CD4-positive, alpha-beta T cell treated with Interleukin-10 for 1 hour (primary cell): ENCODE results near the gene MALL.
"Not testable (repeated sequence)": the region's sequence is repeated elsewhere in the genome, so short reads cannot be mapped to it uniquely, and the experiment has no call there.

Experiments
- DNase-seq: peaks from one replicate; pipeline ENCODE4 v3.0.0-alpha.2; 2020

Gene MALL

DNA sequence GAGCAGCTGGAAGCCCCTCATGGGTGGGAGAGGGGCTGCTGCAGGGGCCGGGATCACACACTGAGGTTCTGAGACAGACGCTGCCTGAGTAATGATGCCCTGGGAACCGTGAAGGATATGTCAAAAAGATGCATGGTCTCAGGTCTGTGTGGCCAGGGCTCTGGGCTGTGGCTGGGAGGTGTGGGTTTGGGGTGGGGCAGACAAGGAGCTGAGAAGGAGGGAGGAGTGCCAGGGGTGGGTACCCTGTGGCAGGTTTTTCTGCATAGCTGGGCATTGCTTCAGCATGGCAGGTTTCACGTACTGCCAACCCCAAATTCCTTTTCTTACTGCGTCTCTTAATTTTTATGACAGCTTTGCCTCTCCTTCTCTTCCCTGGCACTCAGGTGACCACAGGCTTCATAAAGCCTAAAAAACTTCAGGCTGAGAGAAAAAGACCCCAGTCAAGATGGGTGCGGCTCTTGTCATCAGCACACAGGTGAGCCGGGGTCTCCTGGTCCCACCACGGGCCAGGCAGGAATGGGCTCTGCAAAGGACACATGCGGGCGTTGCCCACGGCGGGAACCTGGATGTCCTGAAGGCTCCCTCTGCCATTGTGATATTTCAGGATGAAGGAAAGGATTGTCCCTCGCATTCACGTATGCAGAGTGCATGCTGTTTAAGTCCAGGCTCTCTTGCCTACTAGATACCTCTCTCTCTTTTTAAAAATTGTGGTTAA, 18.0 kb downstream of the MALL start:
- DNase-seq, result no peak

DNA sequence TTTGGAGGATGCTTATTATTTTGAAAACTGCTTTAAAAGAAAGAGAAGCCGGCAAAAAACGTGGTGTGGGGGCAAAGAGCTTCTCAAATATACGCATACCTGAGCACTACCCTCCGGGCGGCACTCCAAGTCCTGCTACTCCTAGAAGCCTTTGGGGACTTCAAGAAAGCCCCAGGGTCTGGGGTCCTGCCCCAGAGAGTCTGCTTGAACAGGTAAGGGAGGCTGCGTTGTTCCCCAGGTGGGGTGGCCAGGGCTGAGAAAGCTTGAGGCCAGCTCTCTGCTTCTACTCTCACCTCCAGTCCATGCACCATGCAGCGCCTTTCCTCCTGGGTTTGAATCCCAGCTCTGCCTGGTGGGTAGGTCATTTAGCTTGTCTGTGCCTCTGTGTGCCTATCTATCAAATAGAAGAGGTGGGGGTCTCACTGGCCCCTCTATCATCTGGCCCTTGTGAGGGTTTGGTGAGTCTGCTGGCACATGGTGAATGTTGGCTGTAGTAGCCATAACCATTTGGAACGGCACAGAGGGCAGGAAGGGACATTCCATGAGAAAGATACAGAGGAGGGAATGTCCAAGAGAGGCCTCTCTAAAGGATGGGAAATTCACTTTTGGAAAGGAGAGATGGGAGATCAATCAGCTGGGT, 19.5 kb downstream of the MALL start:
- DNase-seq, result no peak

DNA sequence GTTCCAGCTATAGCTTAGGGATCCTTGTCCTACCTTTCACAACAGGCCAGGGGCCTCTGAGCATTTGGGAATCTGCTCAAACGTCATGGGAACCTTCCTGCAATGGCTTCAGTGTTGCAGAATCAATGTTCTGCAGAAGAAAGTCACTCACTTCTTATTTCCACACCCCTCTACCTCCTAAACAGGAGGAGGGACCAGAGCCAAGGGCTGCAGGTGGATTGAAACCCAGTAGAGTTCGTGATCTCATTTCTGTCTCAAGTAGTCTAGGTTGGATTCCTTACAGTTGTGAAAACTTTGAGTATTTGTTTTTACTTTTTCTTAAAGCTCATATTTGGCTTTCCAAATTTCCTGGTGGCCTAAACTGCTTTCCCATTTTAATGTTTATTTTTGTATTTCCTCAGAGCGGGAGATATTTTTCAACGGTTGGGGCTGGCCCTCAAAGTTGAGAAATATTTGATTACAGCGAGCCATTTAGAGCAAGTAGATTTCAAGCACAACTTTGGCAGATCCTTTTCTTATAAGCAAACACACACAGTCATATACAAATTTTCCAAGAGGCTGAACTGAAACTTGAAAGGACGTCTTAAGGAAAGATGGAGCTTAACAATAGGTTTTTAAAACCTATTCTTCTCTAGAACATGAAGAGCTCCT, 20.6 kb downstream of the MALL start:
- not testable (repeated sequence) for DNase-seq

- not testable (repeated sequence) for DNase-seq
These were observed 21.7 kb downstream of the MALL start for GRCh38 chr2:110093924-110094323.

DNA sequence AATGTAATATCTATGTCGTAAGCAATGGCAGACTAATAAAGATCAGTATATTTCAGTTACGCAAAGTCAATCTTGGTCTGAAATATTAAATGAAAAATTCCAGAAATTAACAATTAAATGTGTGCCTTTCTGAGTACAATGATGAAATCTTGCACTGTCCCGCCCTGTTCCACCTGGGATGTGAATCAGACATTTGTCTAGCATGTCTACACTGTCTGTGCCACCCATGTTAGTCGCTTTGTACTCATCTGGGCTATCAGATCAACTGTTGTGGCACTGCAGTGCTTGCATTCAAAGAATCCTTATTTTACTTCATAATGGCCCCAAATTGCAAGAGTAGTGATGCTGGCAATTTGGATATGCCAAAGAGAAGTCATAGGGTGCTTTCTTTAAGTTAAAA, 25.5 kb downstream of the MALL start:
- DNase-seq, result not testable (repeated sequence)

GRCh38 chr2:110083757-110084156, 31.9 kb downstream of the MALL start:
- DNase-seq, result not testable (repeated sequence)

- not testable (repeated sequence) for DNase-seq
These were observed 32.5 kb downstream of the MALL start for GRCh38 chr2:110083162-110083561.

DNA sequence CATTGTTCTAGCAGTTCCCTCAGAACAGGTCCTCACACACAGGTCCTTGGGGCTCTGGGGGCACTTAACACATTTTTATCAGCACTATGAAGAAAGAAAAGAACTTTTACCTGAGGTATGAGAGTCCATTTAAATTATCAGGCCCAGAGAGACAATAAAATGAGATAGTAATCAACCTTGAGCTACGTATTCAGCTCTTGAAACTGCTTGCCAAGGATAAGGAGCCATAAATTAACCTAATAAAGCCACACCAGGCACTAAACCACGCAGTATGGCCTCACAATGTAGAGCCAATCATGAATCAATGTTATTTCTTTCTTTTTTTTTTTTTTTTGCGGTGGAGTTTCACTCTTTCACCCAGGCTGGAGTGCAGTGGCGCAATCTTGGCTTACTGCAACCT, 37.5 kb downstream of the MALL start:
- not testable (repeated sequence) for DNase-seq

DNA sequence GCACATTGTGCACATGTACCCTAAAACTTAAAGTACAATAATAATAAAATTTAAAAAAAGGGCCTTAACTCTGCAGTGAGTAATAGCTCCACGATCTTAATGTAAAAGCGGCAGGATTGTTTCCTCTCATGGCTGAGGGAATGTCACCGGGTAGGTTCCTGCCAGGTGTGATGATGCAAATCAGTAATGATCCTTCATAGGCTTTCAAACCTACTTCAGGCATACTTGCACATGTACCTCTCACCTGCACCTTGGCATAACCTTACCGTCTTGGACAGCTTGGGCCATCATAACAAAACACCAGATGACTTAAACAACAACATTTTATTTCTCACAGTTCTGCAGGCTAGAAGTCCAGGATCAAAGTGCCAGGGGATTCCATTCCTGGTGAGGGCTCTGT, 39.7 kb downstream of the MALL start:
- DNase-seq, result not testable (repeated sequence)

- not testable (repeated sequence) for DNase-seq
These were observed 45.8 kb downstream of the MALL start for GRCh38 chr2:110069869-110070268.

DNA sequence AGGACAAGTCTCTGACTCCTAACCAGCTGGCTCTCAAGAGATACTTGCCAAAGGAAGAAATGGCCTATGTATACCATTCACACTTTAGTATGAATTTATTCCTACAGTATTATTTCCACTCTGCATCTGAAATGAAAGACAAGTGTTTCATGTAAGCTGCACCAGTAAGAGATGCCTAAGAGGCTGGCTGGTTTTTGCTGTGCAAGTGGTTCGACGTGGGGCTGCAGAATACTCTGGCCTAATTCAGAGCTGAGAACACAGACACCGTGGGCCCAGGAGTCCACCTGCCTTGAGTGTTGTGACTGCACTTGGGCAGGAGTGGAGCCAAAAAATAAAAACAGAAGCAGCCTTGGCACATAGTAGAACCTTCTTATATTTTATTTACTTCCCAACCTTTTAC, 47.5 kb downstream of the MALL start:
- not testable (repeated sequence) for DNase-seq

DNA sequence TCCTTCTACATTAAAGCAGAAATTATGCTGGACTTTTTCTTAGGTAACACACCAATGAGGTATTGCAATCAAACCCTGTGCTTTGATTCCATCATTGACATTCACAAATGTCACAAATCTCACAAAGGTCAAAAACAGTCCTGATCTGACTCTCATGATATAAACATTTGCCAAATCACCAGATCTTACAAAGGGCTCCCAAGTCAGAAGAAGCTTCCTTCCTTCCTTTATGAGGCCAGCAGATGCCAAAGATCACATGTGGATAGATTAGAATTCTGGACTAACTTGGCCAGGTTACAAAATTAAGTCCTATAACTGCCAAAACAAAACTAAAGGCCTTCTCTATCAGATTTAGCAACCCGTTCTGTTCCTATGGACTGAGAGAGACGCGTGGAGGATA, 53.3 kb downstream of the MALL start:
- not testable (repeated sequence) for DNase-seq

- DNase-seq, result not testable (repeated sequence)
These were observed 55.1 kb downstream of the MALL start for GRCh38 chr2:110060550-110060949.

DNA sequence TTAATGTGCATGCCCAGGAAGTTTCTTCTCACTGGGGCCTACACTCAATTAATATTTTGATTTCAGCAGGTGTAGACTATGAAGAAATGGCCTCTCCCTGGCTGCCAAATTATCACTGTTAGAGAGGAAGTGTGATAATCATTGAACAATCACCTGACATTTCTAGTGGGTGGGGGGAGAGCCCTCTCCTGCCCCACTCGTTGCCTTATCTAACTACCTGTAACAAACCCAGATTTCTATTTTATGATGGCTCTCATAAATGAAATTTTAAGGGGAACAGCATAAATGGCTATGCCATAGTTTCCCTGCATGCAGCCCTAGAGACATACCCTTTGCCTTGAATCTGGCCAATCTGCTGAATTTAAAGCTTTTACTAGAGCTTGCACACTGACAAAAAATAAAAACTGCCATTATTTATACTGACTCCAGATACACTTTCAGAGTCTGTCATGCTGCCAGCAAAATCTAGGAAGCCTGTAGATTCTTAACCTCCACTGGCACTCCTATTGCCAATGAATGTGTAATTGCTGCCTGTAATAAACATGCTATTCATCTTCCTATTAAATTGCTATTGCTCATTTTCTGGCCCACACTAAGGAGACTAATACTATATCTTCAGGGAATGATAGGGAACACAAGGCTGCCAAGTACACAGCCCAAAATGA, 55.8 kb downstream of the MALL start:
- not testable (repeated sequence) for DNase-seq

DNA sequence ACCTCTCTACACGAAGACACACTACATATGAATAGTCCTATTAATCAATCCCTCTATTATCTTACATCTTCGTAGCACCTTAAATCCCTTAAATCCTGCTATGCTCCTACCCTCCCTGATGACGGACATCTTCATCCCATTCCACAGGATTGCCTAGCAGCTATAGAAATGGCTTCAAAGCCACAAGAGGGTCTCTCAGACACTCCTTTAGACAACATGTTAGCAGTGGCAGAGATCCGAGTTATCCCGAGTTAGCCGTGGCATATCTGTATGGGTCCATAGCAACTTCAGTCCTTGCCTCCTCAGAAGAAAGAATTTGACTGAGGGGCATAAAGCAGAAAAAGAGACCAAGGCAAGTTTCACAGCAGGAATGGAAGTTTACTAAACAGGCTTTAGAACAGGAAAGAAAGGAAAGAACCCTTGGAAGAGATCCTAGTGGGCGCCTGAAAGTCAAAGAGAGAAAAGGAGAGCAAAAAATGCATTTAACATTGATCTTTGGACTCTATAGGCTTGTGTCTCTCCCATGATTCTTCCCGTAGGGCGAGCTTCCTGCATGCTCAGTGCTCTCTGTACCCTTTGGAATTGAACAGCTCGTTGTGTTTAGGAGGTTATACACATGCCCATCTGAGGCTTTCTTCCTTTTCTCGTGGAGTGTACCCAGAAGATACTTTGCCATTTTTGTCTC, 56.5 kb downstream of the MALL start:
- DNase-seq, result not testable (repeated sequence)

DNA sequence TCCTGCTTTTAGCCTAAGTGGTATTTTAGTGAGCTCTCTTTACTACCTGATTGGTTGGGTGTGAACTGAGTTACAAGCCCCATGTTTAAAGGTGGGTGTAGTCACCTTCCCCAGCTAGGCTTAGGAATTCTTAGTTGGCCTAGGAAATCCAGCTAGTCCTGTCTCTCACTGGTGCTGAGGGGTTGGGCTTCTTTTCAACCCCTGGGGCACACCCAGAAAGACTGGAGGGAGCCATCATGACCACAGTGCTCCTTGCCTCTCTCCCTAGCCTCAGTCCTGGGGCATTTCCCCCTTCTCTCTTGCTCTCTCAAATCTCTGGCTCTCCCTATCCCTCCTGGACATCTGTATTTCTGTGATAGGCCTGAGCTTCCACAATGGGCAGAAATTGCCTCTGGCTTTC, 57.6 kb downstream of the MALL start:
- DNase-seq, result not testable (repeated sequence)

DNA sequence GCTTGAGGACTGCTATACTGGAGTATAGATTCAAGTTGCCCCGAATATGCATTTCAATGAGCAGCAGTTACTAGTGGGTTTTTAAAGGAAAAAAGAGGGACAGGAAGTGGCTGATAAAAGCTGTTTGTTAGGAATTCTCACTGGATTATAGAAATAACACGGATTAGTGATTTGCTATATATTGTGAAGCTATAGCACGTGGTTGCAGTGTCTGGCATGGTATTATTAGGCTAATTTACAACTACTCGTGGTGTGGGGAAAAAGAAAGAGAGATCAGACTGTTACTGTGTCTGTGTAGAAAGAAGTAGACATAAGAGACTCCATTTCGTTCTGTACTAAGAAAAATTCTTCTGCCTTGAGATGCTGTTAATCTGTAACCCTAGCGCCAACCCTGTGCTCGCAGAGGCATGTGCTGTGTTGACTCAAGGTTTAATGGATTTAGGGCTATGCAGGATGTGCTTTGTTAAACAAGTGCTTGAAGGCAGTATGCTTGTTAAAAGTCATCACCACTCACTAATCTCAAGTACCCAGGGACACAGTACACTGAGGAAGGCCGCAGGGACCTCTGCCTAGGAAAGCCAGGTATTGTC, 59.7 kb downstream of the MALL start:
- not testable (repeated sequence) for DNase-seq

DNA sequence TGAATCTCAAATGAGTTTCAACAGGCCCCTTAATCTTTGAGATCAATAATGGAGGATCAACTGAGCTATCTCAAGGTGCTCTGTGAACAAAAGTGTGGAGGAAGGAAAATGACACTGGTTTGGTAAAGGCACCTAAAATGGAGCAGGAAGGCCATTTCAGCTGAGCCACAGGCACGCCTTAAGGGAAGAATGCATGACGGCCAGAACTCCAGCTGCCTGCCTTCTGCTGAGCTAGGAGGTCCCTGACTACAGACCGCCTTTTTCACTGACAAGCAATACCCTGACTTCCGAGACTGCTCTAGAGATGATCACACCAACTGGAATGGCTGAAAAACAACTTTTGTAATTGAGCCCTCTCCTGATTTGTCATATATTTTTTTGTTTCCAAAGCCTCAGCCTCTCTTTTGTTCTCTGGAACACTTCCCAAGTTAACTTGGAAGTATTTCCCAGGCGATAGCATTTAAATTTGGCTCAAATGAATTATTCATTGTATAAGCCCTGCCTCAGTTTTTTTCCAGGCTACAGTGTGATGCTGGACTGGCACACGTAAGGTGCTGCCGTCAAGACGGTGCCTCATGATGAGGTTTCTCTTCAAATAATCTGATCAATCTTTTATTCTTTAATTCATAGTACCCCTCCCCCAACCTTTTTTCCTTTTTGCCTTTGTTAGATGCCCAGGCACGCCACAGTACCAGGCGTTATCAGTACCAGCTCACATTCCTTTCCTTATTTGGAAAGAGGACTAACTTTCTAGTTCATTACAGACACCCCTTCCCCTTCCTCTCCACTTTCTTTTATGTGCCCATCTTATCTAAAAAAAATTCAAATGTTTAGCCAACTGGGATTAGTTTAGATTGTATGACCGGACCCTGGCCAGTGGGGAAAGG, 60.9 kb downstream of the MALL start:
- DNase-seq, result not testable (repeated sequence)

- not testable (repeated sequence) for DNase-seq
These were observed 61.9 kb downstream of the MALL start for GRCh38 chr2:110053688-110054087.

GRCh38 chr2:110052166-110052565, 63.5 kb downstream of the MALL start:
- not testable (repeated sequence) for DNase-seq

GRCh38 chr2:110050222-110050621, 65.4 kb downstream of the MALL start:
- DNase-seq, result not testable (repeated sequence)
